Activated CD8-positive, alpha-beta memory T cell treated with anti-CD3 and anti-CD28 coated beads, Interleukin-2, amount 50 U/mL, for 1 hour (primary cell): Measurements from ENCODE around the gene NNT.
"Not testable (repeated sequence)": the region's sequence is repeated elsewhere in the genome, so short reads cannot be mapped to it uniquely, and the experiment has no call there.

Source experiments
- DNase-seq: peaks from one replicate; pipeline ENCODE4 v3.0.0-alpha.2; 2020; ENCODE audit errors: extremely low read depth

The NNT gene

GRCh38 chr5:43666728-43667127 is 63.7 kb downstream of the NNT start:
- DNase-seq: not testable (repeated sequence)

GRCh38 chr5:43667379-43667778 is 64.4 kb downstream of the NNT start:
- DNase-seq: not testable (repeated sequence)

GRCh38 chr5:43674536-43674935 is 71.6 kb downstream of the NNT start:
- DNase-seq: no peak

- DNase-seq: no peak
These were observed 72.4 kb downstream of the NNT start for GRCh38 chr5:43675357-43675756.

GRCh38 chr5:43676083-43676840 is 73.3 kb downstream of the NNT start:
- DNase-seq: no peak

GRCh38 chr5:43677253-43677652 is 74.3 kb downstream of the NNT start:
- DNase-seq: no peak

- no peak for DNase-seq
These were observed 76.2 kb downstream of the NNT start for GRCh38 chr5:43679214-43679613.

- DNase-seq: no peak
These were observed 77.3 kb downstream of the NNT start for GRCh38 chr5:43680286-43680685.

- no peak for DNase-seq
These were observed 81.0 kb downstream of the NNT start for GRCh38 chr5:43683884-43684471.

- no peak for DNase-seq
These were observed 82.4 kb downstream of the NNT start for GRCh38 chr5:43685252-43685950.

- DNase-seq: no peak
These were observed 84.3 kb downstream of the NNT start for GRCh38 chr5:43687275-43687674.

- DNase-seq: no peak
These were observed 88.3 kb downstream of the NNT start for GRCh38 chr5:43691275-43691674.

- DNase-seq: no peak
These were observed 88.9 kb downstream of the NNT start for GRCh38 chr5:43691893-43692292.

- DNase-seq: no peak
These were observed 90.4 kb downstream of the NNT start for GRCh38 chr5:43693411-43693810.

- DNase-seq: no peak
These were observed 91.0 kb downstream of the NNT start for GRCh38 chr5:43694027-43694426.

- not testable (repeated sequence) for DNase-seq
These were observed 93.5 kb downstream of the NNT start for GRCh38 chr5:43696444-43696843.

GRCh38 chr5:43699910-43700309 is 96.9 kb downstream of the NNT start:
- DNase-seq: no peak

- DNase-seq: no peak
These were observed 97.6 kb downstream of the NNT start for GRCh38 chr5:43700601-43701000.

- DNase-seq: no peak
These were observed 98.2 kb downstream of the NNT start for GRCh38 chr5:43701227-43701626.

GRCh38 chr5:43702293-43702692 is 99.3 kb downstream of the NNT start:
- no peak for DNase-seq

- DNase-seq: no peak
These were observed 99.8 kb downstream of the NNT start for GRCh38 chr5:43702815-43703214.

GRCh38 chr5:43704243-43704642 is 101.3 kb downstream of the NNT start:
- no peak for DNase-seq

GRCh38 chr5:43706576-43706975 is 103.6 kb downstream of the NNT start:
- DNase-seq: not testable (repeated sequence)
